Calu3 (cell line): ENCODE data around the gene AAR2. TPM values are rescaled to one million over a fixed set of nuclear protein-coding genes. Genes with fewer than 3 reads are reported as not detected.
A peak's percentile ranks its signal among the peaks of the same experiment; 100 is the strongest.

ENCODE experiments used
- BruUV-seq: library from RNA; stranded (reverse); fragments of 400-500 nt; replicated peaks from 2 replicates; lab custom pipeline; 2021; lab: Mats Ljungman, UMichigan
- CTCF ChIA-PET: fragments of 300-600 bp; sonication (Branson Sonifier 250); formaldehyde crosslinking; loops from one replicate; lab custom pipeline; 2022; ENCODE audit warnings: antibody characterized with exemption; lab: Charles Lee
- DNase-seq: peaks from one replicate; pipeline ENCODE4 v3.0.0; 2022
- H3K27ac Mint-ChIP-seq: one replicate; pipeline ENCODE4 v1.8.0; 2022; ENCODE audit warnings: mixed read lengths; ENCODE audit not compliant: unreplicated experiment
- H3K27me3 Mint-ChIP-seq: one replicate; pipeline ENCODE4 v1.8.0; 2022; ENCODE audit warnings: mixed read lengths; ENCODE audit not compliant: unreplicated experiment
- H3K36me3 Mint-ChIP-seq: one replicate; pipeline ENCODE4 v1.8.0; 2022; ENCODE audit warnings: mild to moderate bottlenecking, moderate library complexity, mixed read lengths; ENCODE audit not compliant: insufficient read depth, unreplicated experiment
- H3K4me1 Mint-ChIP-seq: one replicate; pipeline ENCODE4 v1.8.0; 2022; ENCODE audit warnings: mild to moderate bottlenecking, low read depth, mixed read lengths; ENCODE audit not compliant: unreplicated experiment
- H3K4me3 Mint-ChIP-seq: one replicate; pipeline ENCODE4 v1.8.0; 2022; ENCODE audit warnings: mild to moderate bottlenecking, low read depth, moderate library complexity, mixed read lengths; ENCODE audit not compliant: unreplicated experiment
- H3K9me3 Mint-ChIP-seq: one replicate; pipeline ENCODE4 v1.8.0; 2022; ENCODE audit warnings: low read depth, mixed read lengths; ENCODE audit not compliant: unreplicated experiment
- CTCF ChIP-seq: fragments of 200-600 bp; IDR thresholded peaks from one replicate; pipeline ENCODE4 v1.8.0; 2022; ENCODE audit warnings: antibody characterized with exemption; ENCODE audit not compliant: unreplicated experiment
- intact Hi-C: fragments of 100-400 bp; cut with micrococcal nuclease; formaldehyde crosslinking; loops from one replicate; pipeline ENCODE4 v1.10.0; 2022; ENCODE audit not compliant: unreplicated experiment
- total RNA-seq: library from RNA; stranded (reverse); gene quantifications from 2 replicates; pipeline ENCODE4 v1.2.3, GENCODE V29; 2022

AAR2 gene
- total RNA-seq, 1 experiment from 2014 or later = 37.0 TPM

GRCh38 chr20:36197271-36197670 lies 39.0 kb upstream of the AAR2 start:
- Mint-ChIP-seq H3K9me3 (no peaks in the 10 kb centered on the region), H3K27ac (no peak overlapping the region), H3K4me1 (no peaks in the 10 kb centered on the region), H3K4me3 (no peak overlapping the region), H3K36me3 (peaks cover 14% of the 10 kb centered on the region), H3K27me3 (no peaks in the 10 kb centered on the region)
- no TSS peak for BruUV-seq
- TF ChIP-seq CTCF = no peak
- intact Hi-C loops = no loop called here
- DNase-seq = no peak
- CTCF ChIA-PET = no interaction called here

DNA sequence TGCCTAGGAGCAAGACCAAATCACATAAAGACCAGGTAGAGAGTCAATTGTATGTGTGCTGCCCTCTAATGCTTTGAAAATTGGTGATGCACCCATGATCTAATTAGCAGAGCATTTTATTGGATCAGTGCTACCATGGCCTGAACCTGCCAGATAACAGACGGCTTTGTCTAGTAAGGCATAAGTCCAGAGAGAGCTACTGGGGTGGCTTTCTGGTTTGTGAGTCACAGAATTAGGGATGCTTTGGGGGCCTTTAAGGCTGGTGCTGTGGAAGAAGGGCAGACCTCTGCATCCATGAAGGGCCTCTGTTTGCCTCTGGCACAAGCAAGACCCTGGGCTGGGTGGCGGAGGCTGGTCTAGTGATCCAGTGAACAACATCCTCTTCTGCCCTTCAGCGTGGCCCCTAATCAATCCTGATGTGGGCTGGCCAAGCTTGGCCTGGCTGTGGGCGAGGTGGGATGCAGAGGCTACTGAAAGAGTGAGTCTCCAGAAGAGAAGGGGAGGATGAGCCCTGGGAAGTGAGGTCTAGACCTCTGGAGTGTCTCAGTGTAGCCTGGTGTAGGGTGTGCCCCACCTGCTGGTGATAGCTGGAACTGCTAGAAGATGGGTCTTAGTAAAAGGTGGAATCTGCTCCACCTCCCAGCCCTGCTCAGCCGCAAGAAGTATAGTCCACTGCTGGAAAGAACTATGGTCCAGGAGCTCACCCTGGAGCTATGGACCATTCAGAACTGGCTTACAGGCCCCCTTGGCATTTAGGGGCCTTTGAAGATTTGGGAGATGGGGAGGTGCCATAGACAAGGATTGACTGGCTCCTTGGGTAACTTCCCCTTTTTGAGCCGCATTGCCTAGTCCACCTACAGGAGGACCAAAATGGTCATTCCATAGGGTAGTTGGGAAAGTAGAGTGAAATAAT lies 36.7 kb upstream of the AAR2 start:
- H3K27me3 Mint-ChIP-seq = no peaks in the 10 kb centered on the region
- H3K9me3 Mint-ChIP-seq = no peaks in the 10 kb centered on the region
- BruUV-seq = no TSS peak
- H3K4me1 Mint-ChIP-seq = no peaks in the 10 kb centered on the region
- H3K27ac Mint-ChIP-seq = no peak overlapping the region
- H3K4me3 Mint-ChIP-seq = no peak overlapping the region
- CTCF ChIA-PET = interaction anchor here (0.6 to 2.5 kb wide), 13 partner anchors 10 to 245 kb away, joined by 3 to 26 read pairs (median 4); partner anchors contain the start of gene SCAND1
- intact Hi-C loops = loop anchor here (1.0 kb wide), 2 partner anchors 43 to 204 kb away; no protein-coding TSS in a partner anchor
- TF ChIP-seq CTCF = peak; percentile 98
- peak; percentile 92 for DNase-seq
- H3K36me3 Mint-ChIP-seq = peaks cover 14% of the 10 kb centered on the region

DNA sequence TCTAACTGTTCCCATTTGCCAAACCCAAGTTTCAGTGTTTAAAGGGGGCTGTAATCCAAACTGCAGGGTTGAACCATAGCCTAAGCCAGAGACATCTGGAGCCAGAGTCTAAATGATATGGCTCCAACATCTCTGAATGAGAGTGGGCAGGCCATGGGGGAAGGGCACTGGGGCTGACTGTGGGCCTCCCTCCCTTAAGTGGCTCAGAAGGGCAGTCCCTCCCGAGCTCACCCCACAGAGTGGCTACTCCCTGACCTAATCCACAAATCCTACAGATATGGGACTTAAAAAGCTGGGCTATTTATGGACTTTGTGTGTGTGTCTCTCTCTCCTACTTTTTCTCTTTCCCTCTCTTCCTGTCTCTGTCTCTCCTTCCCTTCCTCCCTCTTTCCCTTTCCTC lies 35.8 kb upstream of the AAR2 start:
- H3K27ac Mint-ChIP-seq = no peak overlapping the region
- no peak overlapping the region for H3K4me3 Mint-ChIP-seq
- H3K36me3 Mint-ChIP-seq = peaks cover 13% of the 10 kb centered on the region
- BruUV-seq = no TSS peak
- CTCF ChIA-PET = interaction anchor here (1.0 kb wide), 1 partner anchor 38 kb away, joined by 4 read pairs; no protein-coding TSS in a partner anchor
- no peak for TF ChIP-seq CTCF
- intact Hi-C loops = no loop called here
- no peaks in the 10 kb centered on the region for H3K27me3 Mint-ChIP-seq
- DNase-seq = no peak
- H3K9me3 Mint-ChIP-seq = no peaks in the 10 kb centered on the region
- no peaks in the 10 kb centered on the region for H3K4me1 Mint-ChIP-seq

GRCh38 chr20:36201198-36201597 lies 35.1 kb upstream of the AAR2 start:
- CTCF ChIA-PET = no interaction called here
- Mint-ChIP-seq H3K27me3 (no peaks in the 10 kb centered on the region), H3K36me3 (peaks cover 17% of the 10 kb centered on the region), H3K9me3 (no peaks in the 10 kb centered on the region), H3K4me3 (no peak overlapping the region), H3K4me1 (no peaks in the 10 kb centered on the region), H3K27ac (no peak overlapping the region)
- no peak for TF ChIP-seq CTCF
- no TSS peak for BruUV-seq
- DNase-seq = no peak
- intact Hi-C loops = no loop called here
